ENCODE measurements around the gene MAML2. TPM values are rescaled to one million over a fixed set of nuclear protein-coding genes. Genes with fewer than 3 reads are reported as not detected.

MAML2 gene
- total and polyA plus RNA-seq, 2 of the 8 experiments (the other 6 are each of a cell fraction or from before 2014, with no cell fraction given) = 3.8 to 6.6 TPM

GRCh38 chr11:96229354-96229977 is 113.5 kb downstream of the MAML2 start:
- Histone ChIP-seq H3K23me2 (ENCODE audit: low read depth, low read length) (no peaks in the 10 kb centered on the region), H2BK120ac (replicated peaks; ENCODE audit: low read depth, low read length) (no peak overlapping the region), H2BK12ac (ENCODE audit: low read depth, low read length) (no peak overlapping the region), H3K14ac (ENCODE audit: insufficient read length) (no peak overlapping the region), H3K18ac (ENCODE audit: extremely low read depth, low read length) (no peak overlapping the region), H3K23ac (ENCODE audit: insufficient read length) (no peak overlapping the region), H4K91ac (replicated peaks; ENCODE audit: insufficient read length, low read length) (no peak overlapping the region), H2BK20ac (ENCODE audit: low read length) (no peak overlapping the region), H2BK5ac (ENCODE audit: low read depth, low read length) (no peak overlapping the region), H4K20me1 (replicated peaks in 1 of 2; ENCODE audit: control insufficient read depth in 1 of 2, insufficient read depth in 2 of 2, low read length in 2 of 2) (no peaks in the 10 kb centered on the region), H4K5ac (ENCODE audit: insufficient read length, low read depth, low read length) (no peak overlapping the region), H3K4me1 (replicated peaks in 1 of 4; ENCODE audit: control insufficient read depth in 3 of 4, insufficient read depth in 4 of 4, low read length in 3 of 4) (no peaks in the 10 kb centered on the region), H3K4me3 (ENCODE audit: extremely low read depth in 1 of 4, insufficient read depth in 2 of 4, low read depth in 3 of 4, low read length in 4 of 4) (no peak overlapping the region), H3K79me2 (ENCODE audit: control insufficient read depth in 1 of 2, insufficient read depth in 2 of 2, low read length in 2 of 2) (no peaks in the 10 kb centered on the region), H3K4ac (replicated peaks; ENCODE audit: insufficient read length, low read depth, low read length) (no peak overlapping the region), H2AK5ac (ENCODE audit: low read depth, low read length) (no peak overlapping the region), H3K79me1 (ENCODE audit: low read depth, low read length) (no peaks in the 10 kb centered on the region), H3K9me3 (ENCODE audit: insufficient read depth in 2 of 2, low read depth in 1 of 2, low read length in 1 of 2) (no peaks in the 10 kb centered on the region), H3K27ac (ENCODE audit: low read depth, low read length) (no peak overlapping the region), H3K9ac (replicated peaks in 1 of 4; ENCODE audit: extremely low read depth in 1 of 4, low read depth in 3 of 4, low read length in 3 of 4) (no peak overlapping the region), H2AFZ (ENCODE audit: low read length) (no peak overlapping the region), H4K8ac (ENCODE audit: extremely low read depth, insufficient read depth, low read length) (no peak overlapping the region), H3K56ac (replicated peaks; ENCODE audit: insufficient read length, low read depth, low read length) (no peak overlapping the region), H3K27me3 (replicated peaks in 1 of 4; ENCODE audit: control insufficient read depth in 3 of 4, extremely low read depth in 1 of 4, insufficient read depth in 3 of 4, low read length in 3 of 4) (no peaks in the 10 kb centered on the region), H3K36me3 (ENCODE audit: control insufficient read depth in 2 of 4, insufficient read depth in 4 of 4, low read length in 3 of 4) (no peaks in the 10 kb centered on the region), H3K4me2 (ENCODE audit: insufficient read depth in 1 of 2, low read depth in 2 of 2, low read length in 2 of 2) (no peak overlapping the region), H2BK15ac (ENCODE audit: low read length) (no peak overlapping the region)
- DNase-seq (ENCODE audit: low read depth in 1 of 2, low spot score in 2 of 2) (no peak), FAIRE-seq (no peak)
- 88% methylated on average over 2 of the region's 2 CpGs; no CpG with 5 or more reads in 1 of the 2 experiments for WGBS, 2 experiments (ENCODE audit: extremely low coverage in 1 of 2, insufficient coverage in 1 of 2, insufficient read length in 1 of 2, insufficient replicate concordance in 2 of 2, low coverage in 1 of 2, low lambda C conversion rate in 2 of 2, missing lambda C conversion rate in 1 of 2)
- POLR2A ChIA-PET (ENCODE audit: partially characterized antibody) = interaction anchor here (0.6 to 0.7 kb wide), 2 partner anchors 14 to 41 kb away, joined by 3 read pairs; no protein-coding TSS in a partner anchor
- CTCF ChIA-PET (ENCODE audit: partially characterized antibody) = interaction anchor here (0.6 to 4.0 kb wide), 5 partner anchors 9 to 199 kb away, joined by 3 to 14 read pairs (median 9); partner anchors contain the start of gene MAML2
- TF ChIP-seq CEBPB (IDR thresholded peaks at IDR 0.05; ENCODE audit: low read depth, low read length) = no peak
- no peak for TF ChIP-seq RFX5 (IDR thresholded peaks at IDR 0.05; ENCODE audit: borderline replicate concordance, low read depth, low read length)
- TF ChIP-seq SP4 (IDR thresholded peaks at IDR 0.05; ENCODE audit: low read length) = no peak
- TF ChIP-seq, protein P1, sequence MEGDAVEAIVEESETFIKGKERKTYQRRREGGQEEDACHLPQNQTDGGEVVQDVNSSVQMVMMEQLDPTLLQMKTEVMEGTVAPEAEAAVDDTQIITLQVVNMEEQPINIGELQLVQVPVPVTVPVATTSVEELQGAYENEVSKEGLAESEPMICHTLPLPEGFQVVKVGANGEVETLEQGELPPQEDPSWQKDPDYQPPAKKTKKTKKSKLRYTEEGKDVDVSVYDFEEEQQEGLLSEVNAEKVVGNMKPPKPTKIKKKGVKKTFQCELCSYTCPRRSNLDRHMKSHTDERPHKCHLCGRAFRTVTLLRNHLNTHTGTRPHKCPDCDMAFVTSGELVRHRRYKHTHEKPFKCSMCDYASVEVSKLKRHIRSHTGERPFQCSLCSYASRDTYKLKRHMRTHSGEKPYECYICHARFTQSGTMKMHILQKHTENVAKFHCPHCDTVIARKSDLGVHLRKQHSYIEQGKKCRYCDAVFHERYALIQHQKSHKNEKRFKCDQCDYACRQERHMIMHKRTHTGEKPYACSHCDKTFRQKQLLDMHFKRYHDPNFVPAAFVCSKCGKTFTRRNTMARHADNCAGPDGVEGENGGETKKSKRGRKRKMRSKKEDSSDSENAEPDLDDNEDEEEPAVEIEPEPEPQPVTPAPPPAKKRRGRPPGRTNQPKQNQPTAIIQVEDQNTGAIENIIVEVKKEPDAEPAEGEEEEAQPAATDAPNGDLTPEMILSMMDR (IDR thresholded peaks at IDR 0.05; ENCODE audit: control extremely low read depth in 1 of 3, insufficient read depth in 1 of 3, low read depth in 1 of 3, low read length in 3 of 3) = no peak
- no peak for TF ChIP-seq RXRA (IDR thresholded peaks at IDR 0.05; ENCODE audit: insufficient read depth, low read depth, low read length)
- TF ChIP-seq SAP30 (IDR thresholded peaks at IDR 0.05; ENCODE audit: insufficient read depth, insufficient replicate concordance, low read length) = no peak
- no peak for TF ChIP-seq HDAC6 (IDR thresholded peaks at IDR 0.05; ENCODE audit: low read depth, low read length)
- TF ChIP-seq, protein P2, sequence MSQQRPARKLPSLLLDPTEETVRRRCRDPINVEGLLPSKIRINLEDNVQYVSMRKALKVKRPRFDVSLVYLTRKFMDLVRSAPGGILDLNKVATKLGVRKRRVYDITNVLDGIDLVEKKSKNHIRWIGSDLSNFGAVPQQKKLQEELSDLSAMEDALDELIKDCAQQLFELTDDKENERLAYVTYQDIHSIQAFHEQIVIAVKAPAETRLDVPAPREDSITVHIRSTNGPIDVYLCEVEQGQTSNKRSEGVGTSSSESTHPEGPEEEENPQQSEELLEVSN (IDR thresholded peaks at IDR 0.05) = no peak
- no peak for TF ChIP-seq CREB1 (IDR thresholded peaks at IDR 0.05)
- no peak for TF ChIP-seq BRCA1 (IDR thresholded peaks at IDR 0.05; ENCODE audit: low read depth, low read length)
- TF ChIP-seq TCF12 (IDR thresholded peaks at IDR 0.05; ENCODE audit: low read depth, low read length) = no peak
